Activated effector memory CD4-positive, alpha-beta T cell treated with anti-CD3 and anti-CD28 coated beads, Interleukin-2, amount 50 U/mL, for 16 hours (primary cell): ENCODE data around the gene ERP29.
"Not testable (repeated sequence)": the region's sequence is repeated elsewhere in the genome, so short reads cannot be mapped to it uniquely, and the experiment has no call there.

ENCODE experiments used
- DNase-seq: peaks from one replicate; pipeline ENCODE4 v3.0.0-alpha.2; 2020

ERP29 gene

GRCh38 chr12:112012775-112013600, at the start of gene ERP29, which contains the start of gene TMEM116:
Gene ERP29 (plus strand): TSS chr12:112013426. CDS start chr12:112013466, 40 bp downstream.
Gene TMEM116 (minus strand): TSS chr12:112013165. CDS start chr12:112005270, 7,895 bp downstream.
- peak; percentile 100 for DNase-seq

- DNase-seq = no peak
Observed at GRCh38 chr12:111964935-111965334, 48.3 kb upstream of the ERP29 start.

DNA sequence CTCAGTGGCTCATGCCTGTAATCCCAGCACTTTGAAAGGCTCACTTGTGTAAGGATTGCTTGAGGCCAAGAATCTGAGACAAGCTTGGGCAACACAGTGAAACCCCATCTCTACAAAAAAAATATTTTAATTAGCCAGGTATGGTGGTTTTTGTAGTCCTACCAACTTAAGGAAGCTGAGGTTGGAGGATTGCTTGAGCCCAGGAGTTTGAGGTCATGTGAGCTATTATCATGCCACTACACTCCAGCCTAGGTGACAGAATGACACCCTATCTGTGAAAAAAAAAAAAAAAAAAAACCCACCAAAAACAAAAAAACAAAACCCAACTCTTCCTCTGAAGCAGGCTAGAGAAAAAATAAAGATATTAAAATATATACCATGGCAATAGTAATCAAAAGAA, 41.4 kb upstream of the ERP29 start:
- no peak for DNase-seq

DNA sequence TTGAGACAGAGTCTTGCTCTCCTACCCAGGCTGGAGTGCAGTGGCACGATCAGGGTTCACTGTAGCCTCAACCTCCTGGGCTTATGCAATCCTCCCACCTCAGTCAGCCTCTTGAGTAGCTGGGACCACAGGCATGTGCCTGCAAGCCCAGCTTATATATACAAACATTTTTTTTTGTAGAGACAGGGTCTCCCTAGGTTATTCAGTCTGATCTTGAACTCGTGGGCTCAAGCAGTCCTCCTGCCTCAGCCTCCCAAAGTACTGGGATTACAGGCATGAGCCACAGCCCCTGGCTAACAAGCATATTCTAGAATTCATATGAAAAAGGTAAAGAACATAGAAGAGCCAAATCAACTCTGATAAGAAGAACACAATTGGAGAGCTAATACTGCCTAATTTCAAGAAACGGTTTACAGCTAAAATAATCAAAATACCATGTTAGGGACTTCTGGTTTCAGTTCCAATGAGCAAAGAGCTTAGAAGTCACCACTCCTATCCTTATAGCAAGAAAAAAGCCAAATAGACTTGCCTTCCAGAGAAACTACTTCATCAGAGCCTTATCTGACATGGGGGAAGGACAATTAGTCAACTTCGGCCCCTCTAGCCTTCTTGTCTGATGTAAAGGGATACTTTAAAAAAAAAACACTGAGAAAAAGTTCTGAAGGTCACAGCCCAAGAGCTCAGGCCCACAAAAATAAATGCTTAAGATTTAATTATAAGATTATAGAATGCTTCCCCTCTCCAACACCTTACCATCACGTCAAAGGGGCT, 37.9 kb upstream of the ERP29 start:
- DNase-seq = no peak

DNA sequence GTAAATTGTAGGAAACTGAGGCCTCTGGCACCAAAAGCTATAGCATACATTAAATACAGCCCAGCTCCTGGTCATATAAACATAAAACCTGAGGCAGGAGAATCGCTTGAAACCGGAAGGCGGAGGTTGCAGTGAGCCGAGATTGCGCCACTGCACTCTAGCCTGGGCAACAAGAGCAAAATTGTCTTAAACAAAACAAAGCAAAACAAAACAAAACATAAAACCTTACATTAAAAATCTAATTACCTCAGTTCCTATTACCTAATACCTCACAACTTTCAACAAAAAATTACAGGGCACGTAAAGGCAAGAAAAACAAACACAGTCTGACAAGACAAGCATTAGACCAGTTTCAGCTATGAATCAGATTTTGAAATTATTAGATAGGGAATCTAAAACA, 36.9 kb upstream of the ERP29 start:
- DNase-seq = no peak

DNA sequence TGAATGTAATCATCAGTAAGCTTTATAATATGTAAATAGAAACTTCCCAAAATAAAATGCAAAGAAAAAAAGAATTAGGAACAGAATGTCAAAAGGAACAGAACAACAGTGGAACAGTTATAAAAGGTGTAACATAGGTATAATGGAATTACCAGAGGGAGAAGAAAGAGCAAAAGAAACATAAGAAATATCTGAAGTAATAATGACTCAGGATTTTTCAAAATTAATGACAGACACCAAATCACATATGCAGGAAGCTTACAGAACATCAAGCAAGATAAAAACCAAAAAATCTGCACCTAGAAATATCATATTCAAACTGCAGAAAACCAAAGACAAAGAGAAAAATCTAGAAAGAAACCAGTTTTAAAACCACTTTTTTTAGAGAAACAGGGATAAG, 36.4 kb upstream of the ERP29 start:
- no peak for DNase-seq

- DNase-seq = no peak
Observed at GRCh38 chr12:111978545-111978944, 34.7 kb upstream of the ERP29 start.

DNA sequence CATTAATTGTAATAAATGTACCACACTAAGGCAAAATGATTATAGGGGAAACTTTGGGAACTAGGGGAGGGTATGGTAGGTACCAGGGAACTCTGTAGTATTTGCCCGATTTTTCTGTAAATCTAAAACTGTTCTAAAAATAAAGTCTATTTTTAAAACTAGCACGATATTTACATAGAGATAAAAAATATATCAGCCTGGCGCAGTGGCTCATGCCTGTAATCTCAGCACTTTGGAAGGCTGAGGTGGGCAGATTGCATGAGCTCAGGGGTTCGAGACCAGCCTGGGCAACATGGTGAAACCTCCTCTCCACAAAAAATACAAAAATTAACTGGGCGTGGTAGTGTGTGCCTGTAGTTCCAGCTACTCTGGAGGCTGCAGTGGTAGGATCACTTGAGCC, 32.6 kb upstream of the ERP29 start:
- DNase-seq = no peak

DNA sequence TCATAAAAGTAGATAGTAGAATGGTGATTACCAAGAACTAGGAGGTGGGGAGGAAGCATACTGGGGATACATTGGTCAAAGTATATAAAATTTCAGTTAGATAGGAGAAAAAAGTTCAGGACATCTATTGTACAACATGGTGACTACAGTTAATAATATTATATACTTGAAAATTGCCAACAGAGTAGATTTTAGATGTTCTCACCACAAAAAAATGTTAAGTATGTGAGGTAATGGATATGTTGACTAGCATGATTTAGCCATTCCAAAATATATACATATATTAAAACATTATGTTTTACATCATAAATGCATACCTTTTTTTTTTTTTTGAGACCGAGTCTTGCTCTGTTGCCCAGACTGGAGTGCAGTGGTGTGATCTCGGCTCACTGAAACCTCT, 31.2 kb upstream of the ERP29 start:
- no peak for DNase-seq

DNA sequence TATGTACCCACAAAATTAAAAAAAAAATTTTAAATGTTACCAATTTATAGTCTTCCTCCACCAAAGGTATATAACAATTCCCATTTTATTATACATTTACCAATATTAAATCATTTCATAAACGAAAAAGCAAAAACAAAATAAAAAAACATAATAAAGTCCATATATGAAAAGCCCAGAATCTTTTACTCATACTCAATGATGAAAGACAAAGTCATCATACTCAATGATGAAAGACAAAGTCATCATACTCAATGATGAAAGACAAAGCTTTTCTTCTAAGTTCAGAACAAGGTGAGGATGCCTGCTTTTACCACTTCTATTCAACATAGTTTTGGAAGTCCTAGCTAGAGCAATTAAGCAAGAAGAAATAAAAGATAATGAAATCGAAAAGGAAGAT, 28.4 kb upstream of the ERP29 start:
- no peak for DNase-seq

DNA sequence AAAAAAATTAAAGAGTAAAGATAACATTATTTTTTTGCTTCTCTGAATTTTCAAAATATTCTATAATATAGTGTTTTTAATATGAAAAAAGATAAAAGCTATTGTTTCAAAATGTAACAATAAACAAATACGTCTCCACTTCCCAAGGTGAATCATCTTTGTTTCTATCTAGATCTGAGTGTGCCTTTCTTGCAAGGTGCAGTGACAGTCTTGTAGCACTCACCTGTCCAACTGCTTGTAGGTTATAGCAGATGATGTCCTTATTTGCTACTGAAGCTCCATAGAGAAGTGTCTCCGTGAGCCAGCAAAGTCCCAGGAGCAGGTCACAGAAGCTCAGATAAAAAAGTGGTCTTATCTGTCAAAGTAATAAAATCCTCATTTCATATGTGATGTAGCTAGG, 21.7 kb upstream of the ERP29 start:
- no peak for DNase-seq

- DNase-seq = no peak
Observed at GRCh38 chr12:111991946-111992345, 21.3 kb upstream of the ERP29 start.

- no peak for DNase-seq
Observed at GRCh38 chr12:111992464-111992863, 20.8 kb upstream of the ERP29 start.

DNA sequence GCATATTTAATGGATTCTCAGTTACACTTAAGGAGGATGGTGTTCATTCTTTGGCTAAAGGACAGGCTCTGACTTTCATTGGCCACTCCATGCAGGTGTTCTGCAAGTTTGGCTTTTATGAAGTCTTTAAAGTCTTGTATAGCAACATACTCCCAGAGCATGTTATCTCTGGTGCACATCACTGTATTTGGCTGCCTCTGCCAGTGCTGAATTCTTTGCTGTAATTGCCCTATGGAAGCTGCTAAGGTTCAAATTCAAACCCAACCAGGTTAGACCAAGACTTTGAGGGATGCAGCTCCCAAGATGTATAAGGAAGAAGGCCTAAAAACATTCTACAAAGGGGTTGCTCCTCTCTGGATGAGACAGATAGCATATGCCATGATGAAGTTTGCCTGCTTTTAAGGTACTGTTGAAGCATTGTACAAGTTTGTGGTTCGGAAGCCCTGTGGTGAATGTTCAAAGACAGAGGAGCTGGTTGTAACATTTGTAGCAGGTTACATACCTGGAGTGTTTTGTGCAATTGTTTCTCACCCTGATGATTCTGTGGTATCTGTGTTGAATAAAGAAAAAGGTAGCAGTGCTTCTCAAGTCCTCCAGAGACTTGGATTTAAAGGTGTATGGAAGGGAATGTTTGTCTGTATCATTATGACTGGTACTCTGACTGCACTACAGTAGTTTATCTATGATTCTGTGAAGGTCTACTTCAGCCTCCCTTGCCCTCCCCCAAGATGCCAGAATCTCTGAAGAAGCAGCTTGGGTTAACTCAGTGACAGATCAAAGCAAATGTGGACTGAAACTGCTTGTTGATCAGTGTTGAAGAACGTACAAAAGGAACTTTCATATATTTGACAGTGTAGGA, 19.7 kb upstream of the ERP29 start:
- DNase-seq = no peak

DNA sequence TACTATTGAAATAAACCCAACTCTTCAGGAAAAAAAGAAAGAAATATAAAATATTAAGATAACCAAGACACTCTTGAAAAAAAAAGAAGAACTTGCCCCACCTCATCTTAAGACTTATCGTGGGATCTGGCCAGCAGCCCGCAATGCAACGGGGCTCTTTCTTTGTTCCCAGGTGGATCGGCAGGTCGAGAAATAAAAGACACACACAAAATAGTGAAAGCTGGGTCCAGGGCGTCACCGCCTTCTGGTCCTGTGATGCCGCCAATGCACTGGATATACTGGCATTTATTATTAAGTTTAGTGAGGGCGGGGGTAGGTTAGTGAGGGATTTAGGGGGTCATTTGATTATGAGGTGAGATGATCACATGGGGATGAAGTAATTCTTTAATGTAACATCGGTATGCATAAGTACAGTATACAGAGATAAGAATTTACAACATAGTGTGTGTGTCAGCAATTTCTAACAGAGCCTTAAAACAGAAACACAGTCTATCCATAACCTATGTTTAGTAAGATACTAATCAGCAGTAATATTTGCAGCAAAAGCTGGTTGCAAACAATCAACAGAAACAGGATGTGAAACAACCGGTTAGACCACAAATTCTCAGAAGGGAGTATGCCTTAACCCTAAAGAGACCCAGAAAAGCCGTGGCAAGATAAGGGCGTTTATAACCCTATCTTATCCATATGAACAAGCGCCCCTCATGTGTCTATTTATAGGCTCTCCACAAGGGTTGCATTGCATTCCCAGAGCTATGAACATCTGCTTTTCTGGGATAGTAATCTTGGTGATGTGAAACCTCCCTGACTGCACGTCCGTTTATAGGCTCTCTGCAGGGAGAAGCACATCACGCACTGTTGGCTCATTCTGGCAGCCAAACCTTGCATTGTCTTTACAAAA, 18.8 kb upstream of the ERP29 start:
- DNase-seq = not testable (repeated sequence)

DNA sequence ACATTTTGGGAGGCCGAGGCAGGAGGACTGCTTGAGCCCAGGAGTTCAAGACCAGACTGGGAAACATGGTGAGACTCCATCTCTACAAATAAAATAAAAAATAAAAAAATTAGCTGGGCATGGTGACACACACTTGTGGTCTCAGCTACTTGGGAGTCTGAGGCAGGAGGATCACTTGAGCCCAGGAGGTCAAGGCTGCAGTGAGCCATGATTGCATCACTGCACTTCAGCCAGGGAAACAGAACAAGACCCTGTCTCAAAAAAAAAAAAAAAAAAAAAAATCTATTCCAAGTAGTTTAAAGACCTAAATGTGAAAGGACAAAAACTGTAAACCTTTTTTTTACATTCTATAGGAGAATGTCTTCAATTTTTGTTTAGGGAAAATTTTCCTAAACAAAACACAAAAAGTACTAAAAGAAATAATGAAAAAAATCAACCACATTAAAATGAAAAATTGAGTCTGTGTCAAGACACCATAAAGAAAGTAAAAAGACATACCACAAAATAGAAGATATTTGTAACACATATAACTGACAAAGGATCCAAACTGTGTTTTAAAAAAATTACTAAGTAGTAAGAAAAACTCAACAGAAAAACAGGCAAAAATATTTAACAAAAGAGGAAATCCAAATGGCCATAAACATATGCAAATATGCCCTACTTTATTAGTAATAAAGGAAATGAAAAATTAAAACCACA, 17.3 kb upstream of the ERP29 start:
- no peak for DNase-seq

DNA sequence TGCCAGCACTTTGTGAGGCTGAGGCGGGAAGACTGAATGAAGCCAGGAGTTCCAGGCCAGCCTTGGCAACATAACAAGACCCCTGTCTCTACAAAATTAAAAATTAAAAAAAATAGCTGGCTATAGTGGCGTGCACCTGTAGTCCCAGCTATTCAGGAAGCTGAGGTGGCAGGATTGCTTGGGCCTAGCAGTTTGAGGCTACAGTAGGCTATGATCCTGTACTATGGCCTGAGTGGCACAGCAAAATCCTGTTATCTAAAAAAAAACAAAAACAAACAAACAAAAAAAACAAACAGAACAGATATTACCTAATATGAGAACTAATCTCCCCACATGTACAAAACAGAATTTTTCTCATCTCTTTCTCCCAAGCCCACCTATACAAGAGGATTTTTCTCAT, 15.9 kb upstream of the ERP29 start:
- DNase-seq = no peak

GRCh38 chr12:111998015-111998414, 15.2 kb upstream of the ERP29 start:
- no peak for DNase-seq

- not testable (repeated sequence) for DNase-seq
Observed at GRCh38 chr12:111999129-111999528, 14.1 kb upstream of the ERP29 start.

DNA sequence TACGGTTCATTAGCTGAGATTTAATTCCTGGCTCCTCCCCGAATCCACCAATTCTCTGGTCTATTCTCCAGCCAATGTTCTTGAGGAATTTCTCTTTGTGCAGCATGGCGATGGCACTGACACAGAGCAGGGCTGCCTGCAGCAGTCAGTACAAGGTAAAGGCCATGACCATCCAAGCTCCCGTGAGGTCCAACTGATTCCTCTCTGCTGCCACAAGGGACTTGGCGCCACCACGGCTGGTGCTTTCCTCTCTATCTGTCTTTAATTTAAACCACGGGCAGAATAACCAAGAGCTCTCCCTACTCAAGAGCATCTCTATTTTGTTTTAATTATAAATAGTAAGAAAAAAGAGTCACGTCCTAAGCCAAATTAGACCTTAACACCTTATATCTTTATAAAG, 12.4 kb upstream of the ERP29 start:
- no peak for DNase-seq

GRCh38 chr12:112001576-112001975, 11.7 kb upstream of the ERP29 start:
- no peak for DNase-seq
